Measurements from ENCODE around the gene THSD7B. TPM values are rescaled to one million over a fixed set of nuclear protein-coding genes. Genes with fewer than 3 reads are reported as not detected.

Gene THSD7B
- total RNA-seq, 1 donor from 2014 or later, result 0.45 TPM

GRCh38 chr2:136787970-136788369 lies 22.6 kb downstream of the THSD7B start:
- intact Hi-C loops (cut with micrococcal nuclease), result no loop called here
- ATAC-seq, result no peak
- DNase-seq, result no peak

DNA sequence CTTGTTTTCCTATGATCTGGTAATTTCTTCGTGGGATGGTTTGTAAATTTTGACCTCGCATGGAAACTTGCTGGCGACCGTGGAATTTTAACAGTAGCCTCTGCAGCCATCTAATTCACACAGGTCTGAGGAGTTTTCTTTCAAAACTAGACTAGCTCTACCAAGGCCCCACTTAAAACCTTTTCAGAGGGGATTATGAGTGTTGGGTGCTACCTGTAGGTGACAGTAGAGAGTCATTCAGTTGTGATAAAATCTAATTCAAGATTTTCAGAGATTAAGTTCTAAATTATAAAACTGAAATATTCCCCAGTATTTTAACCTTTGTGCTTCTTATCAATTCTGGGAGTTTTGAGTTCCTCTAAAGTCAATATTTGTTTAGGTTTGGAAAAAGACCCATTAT lies 31.0 kb downstream of the THSD7B start:
- DNase-seq, result no peak
- intact Hi-C loops (cut with micrococcal nuclease), result no loop called here
- ATAC-seq, result no peak

DNA sequence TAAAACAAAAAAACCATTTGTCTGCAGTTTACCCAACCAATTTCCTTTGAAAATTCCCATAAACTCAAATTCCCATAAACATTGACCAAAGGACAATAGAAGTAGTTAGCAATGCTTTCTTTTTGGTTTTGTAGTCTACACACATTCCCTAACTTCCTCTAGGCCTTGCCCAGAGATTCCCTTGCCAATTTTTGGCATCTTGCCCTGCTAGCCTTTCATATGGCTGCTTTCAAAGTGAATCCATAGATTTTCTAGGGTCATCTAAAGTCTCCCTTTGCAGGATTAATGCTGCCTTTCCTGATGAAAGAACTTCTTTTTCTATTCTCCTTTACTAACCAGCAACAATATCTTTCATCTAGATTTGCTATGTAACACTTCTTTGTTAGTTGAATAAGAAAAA lies 33.4 kb downstream of the THSD7B start:
- ATAC-seq (no peak), DNase-seq (no peak)
- intact Hi-C loops (cut with micrococcal nuclease), result no loop called here

DNA sequence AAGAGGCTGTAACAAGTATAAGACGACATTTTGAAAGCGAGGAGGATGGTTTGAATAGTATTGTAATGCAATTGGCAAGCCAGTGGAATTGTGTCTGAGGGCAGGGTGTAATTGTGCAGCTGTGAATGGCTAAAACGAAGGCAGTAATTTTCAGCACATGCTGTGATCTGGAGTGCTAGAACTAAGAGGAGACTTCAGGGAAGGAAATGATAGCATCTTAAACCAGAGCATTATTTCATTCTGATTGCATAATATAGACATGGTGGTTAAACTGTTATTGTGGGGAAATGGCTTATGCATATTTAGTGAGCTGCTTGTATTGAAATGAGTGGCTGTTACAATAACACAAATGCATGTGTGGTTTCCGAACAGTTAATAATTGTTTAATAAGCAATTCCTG lies 36.3 kb downstream of the THSD7B start:
- DNase-seq (no peak), ATAC-seq (no peak)
- intact Hi-C loops (cut with micrococcal nuclease), result no loop called here

DNA sequence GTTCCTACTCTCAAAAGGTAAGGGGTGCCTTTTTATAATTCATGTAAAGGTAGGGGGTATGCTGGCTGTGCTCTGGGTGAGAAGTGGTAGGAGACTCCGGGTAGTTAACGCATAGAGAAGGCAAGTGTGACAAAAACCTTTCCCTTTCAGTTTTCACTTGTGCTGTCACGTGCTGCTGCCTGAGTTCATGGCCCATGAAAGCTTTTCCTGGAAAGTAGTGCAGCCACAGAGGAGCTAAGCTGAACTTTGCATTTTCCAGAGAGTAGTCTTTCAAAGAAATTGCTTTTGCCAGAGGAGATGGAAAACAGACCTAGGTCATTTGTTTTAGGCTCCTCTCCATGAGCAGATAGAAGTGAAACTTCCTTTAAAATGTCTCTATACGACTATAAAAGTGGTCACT lies 44.7 kb downstream of the THSD7B start:
- intact Hi-C loops (cut with micrococcal nuclease), result no loop called here
- ATAC-seq (no peak), DNase-seq (no peak)

DNA sequence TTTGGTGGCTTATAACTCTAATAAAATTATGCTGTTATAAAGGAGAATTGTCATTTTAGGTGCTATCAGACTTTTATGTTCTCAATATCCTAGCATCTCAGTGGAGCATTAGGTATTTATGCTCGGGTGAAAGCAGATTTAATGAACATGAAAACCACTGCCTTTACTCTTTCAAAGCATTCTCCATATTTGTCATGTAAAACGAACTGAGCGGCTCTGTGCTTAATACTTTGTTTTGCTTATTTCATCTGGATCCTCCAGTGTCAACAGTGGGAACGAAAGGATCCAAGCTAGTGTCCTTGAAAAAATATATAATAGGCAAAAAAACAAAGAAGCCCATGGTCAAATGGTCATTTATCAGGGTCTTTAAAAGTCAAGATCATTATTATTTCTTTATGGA lies 53.5 kb downstream of the THSD7B start:
- ATAC-seq, result no peak
- intact Hi-C loops (cut with micrococcal nuclease), result no loop called here
- DNase-seq, result no peak

DNA sequence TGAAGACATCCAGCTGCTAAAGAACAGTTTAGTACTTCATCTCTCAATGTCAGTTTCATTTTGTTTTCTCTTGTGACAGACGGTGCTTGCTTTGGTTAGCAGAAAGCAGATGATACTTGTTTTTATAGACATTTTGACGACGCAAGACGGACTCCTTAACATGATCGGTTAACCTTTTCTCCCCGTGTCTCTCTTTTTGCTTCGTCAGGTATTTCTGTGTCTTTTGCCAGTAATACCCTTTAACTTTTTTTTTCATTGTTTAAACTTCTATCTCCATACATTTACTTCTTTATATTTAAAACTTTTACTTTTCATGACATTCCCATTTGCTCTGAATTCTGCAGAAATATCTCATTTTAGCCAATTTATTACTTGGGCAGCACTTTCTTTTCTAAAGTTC lies 57.9 kb downstream of the THSD7B start:
- intact Hi-C loops (cut with micrococcal nuclease), result no loop called here
- ATAC-seq (no peak), DNase-seq (no peak)

DNA sequence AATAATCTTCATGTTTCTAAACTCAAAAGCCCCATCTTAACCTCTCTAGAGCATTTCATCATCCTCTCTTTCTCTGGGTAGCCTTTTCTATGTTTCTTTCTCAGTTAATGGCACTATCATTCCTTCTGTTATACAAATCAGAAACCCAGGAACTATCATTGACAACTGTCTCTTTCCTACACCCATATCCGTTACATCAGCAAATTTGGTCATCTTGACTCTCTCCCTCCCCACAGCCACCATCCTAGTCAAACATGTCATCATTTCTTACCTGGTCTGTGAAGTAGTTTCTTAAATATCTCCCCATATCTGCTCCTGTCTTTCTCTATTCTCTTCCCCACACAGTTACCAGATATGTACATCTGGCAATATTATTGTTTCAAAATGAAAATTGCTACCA lies 62.8 kb downstream of the THSD7B start:
- intact Hi-C loops (cut with micrococcal nuclease), result no loop called here
- ATAC-seq, result no peak
- DNase-seq, result no peak

DNA sequence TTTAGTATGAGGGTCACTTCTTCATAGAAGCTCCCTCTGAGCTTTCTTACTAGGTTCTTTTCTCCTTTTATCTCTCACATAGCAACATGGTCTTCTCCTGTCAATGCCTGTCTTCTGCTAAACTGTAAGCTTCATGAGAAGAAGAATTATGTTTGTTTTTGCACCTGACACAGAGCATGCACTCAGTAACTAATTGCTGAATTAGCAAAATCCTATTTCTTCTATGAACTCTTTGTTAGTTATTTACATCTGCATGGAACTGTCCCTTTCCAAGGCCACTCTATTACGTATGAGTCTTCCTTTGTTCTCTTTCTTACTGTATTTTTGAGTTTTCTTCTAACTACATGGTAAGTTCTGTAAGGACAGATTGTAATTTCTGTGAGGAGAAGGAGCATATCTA lies 63.4 kb downstream of the THSD7B start:
- intact Hi-C loops (cut with micrococcal nuclease), result no loop called here
- ATAC-seq (no peak), DNase-seq (no peak)

DNA sequence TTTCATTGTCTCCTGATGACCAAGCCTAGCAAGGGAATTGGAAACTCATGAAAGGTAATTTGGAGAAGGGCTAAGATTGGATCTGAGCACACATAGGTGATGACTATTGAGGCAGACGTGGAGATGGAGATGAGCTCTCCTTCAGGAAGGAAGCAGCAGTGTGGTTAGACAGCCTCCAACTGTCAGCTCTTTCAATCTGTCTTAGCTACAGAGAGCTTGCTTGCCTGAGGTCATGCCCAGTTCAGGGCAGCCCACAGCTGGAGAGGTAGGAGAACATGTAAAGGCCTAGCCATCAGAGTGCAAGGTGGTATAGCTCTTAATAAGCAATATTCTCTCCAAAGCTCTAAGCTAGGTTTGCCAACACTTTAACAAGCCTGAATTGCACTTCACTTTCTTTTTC lies 79.2 kb downstream of the THSD7B start:
- DNase-seq (no peak), ATAC-seq (no peak)
- intact Hi-C loops (cut with micrococcal nuclease), result no loop called here

GRCh38 chr2:136858656-136859055 lies 93.3 kb downstream of the THSD7B start:
- intact Hi-C loops (cut with micrococcal nuclease), result no loop called here
- ATAC-seq, result no peak
- no peak for DNase-seq

DNA sequence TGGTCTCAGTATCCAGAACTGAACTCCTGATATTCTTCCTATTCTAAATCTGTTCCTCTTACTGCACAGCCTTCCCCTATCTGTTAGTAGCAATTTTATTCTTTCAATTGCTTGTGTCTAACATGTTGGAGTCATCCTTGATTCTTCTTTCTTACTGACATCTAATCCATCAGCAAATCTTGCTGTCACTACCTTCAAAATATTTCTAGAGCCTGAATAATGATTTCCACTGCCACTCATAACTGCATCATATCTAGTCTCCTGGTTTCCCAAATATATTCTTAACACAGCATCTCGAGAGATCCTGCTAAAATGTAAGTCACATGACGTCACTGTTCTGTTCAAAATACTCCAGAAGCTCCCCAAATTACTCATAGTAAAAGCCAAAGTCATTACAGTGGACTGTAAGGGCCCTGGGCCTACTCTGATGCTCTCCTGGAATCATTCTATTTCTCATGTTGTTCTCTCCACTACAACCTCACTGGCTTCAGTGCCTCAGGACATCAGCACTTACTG lies 95.2 kb downstream of the THSD7B start:
- DNase-seq (no peak), ATAC-seq (no peak)
- intact Hi-C loops (cut with micrococcal nuclease), result no loop called here

DNA sequence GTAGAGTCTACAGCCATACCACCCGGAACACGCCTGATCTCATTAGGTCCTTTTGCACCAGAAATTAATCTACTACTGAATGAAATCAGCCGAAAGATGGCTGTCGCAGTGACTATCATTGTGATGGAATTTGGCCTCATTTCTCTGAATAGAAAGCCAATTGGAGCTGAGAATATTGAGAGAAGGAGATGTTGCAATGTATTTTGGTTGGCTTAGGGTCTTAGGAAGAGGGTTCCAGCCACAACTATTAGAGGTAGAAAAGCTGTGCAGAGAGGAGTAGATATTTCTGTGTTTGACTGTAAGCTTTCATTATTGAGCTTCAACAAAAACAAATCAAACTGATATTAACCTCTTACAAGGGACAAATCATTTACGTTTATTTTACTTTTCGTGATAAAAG lies 98.1 kb downstream of the THSD7B start:
- DNase-seq (no peak), ATAC-seq (peak; percentile 33)
- intact Hi-C loops (cut with micrococcal nuclease), result no loop called here

DNA sequence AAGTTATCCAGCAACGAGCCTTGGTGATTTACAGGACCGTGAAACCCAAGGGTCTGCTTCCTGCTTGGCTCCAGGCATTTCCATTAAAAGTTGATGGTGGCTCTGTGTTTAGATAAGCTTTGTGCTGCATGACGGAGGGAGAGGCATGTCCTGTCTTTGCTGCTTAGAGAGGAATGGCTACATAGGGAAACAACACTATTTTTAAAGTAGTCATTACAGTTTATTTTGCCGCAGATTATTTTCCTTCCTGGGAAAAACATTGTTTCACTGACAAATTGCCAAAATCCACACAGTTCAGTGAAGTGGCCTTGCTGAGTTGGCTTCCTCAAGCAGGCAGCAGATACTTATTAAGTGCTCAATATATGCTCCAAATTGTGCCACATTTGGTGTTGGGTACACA lies 98.5 kb downstream of the THSD7B start:
- intact Hi-C loops (cut with micrococcal nuclease), result no loop called here
- ATAC-seq (peak; percentile 39), DNase-seq (no peak)

DNA sequence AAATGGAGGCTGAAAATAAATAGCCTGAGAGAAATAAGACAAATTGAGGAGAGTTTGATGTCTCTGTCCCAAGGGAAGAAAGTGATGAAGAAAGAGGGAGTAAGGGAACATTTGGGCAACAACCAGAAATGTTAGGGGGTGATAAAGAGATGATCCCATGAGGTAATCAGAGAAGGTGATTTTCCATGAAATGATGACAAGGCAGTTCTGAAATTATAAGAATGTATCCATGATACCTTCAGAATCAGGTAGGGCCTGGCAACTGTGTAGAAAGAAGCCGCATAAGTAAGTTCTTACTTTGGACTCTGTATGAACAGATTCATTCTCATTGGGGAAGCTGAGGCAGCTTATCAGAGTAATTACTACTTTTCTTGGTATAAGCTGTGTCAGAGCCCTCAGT lies 106.1 kb downstream of the THSD7B start:
- intact Hi-C loops (cut with micrococcal nuclease), result no loop called here

DNA sequence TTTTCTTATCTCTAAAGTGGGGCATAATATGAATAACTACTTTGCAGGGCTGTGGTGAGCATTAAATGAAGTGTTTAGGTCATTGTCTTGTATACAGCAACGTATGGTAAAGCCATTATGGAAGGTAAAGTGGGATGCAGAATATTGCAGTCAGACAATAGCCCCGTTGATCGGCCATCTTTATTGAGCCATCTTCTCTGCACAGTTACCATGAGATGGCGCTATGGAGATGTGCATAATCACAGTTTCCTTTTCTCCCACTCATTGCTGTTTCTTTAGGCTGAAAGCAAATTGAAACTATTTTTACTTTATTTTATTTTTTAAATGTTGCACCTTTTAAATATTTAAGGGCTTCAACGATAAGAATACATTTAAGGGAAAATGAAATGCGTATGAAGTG lies 108.9 kb downstream of the THSD7B start:
- intact Hi-C loops (cut with micrococcal nuclease), result no loop called here
- ATAC-seq, result no peak

More for the DNA sequence above, 106.1 kb downstream of the THSD7B start:
- DNase-seq (no peak), ATAC-seq (no peak)

DNA sequence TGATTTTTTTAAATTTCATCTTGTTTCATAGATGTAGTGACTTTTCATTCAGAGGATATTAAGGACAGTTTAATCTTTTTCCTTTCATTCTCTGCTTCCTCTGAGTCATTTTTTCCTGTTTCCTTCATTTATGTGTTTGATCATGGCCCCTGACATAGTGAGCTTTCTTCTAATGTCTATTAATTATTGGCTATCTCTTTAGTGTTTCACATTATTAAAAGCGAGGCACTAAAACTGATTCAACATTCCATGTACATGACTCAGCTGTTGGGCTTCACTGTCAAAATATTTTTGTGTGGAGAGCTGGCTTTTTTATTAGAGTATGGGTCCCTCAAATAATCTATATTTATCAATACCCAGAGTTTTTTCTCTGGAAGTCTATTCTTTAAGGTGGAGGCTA lies 125.8 kb downstream of the THSD7B start:
- intact Hi-C loops (cut with micrococcal nuclease), result no loop called here
- no peak for ATAC-seq
- DNase-seq, result no peak

More for the DNA sequence above, 108.9 kb downstream of the THSD7B start:
- no peak for DNase-seq

- ATAC-seq (no peak), DNase-seq (no peak)
- intact Hi-C loops (cut with micrococcal nuclease), result no loop called here
Measured at GRCh38 chr2:136894007-136894634, 128.8 kb downstream of the THSD7B start.

DNA sequence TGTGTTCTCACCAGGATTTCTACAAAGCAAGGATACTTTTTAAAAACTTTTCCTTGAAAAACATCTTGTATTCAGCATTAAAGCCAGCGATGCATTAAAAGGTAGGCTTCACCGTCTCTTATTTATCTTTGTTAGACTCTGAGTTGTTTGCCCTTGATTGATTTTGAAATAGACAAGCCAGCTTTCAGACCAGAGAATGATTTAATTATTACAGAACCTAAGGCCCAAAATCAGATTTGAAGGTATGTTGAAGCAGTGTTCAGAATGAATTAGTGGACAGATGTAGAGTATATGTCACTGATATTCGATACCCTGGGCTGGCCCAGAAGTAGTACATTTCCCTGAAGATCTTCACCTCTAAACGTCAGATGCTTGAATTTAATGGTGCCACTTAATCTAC lies 136.4 kb downstream of the THSD7B start:
- intact Hi-C loops (cut with micrococcal nuclease), result no loop called here
- ATAC-seq, result no peak
- no peak for DNase-seq

- no peak for ATAC-seq
- no peak for DNase-seq
- intact Hi-C loops (cut with micrococcal nuclease), result no loop called here
Measured at GRCh38 chr2:136905779-136906178, 140.4 kb downstream of the THSD7B start.

DNA sequence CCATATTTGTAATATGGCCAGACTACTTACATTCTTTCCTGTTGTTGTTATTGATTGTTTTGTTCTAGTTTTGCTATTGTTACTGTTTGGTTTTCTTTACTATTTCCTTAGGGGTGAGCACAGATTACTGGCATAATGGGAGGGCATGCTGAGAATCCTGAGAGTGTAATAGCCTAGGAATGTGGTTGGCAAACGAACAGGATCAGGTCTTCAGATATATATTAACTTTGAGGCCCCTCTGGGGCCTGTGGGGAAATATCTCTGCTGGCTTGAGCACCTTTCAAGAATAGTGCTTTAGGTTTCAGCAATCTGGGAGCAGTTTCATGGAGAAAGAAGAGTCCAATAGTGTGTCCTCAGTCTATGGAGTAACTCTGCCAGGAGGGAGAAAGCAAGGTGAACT lies 144.4 kb downstream of the THSD7B start:
- ATAC-seq (no peak), DNase-seq (no peak)
- intact Hi-C loops (cut with micrococcal nuclease), result no loop called here

DNA sequence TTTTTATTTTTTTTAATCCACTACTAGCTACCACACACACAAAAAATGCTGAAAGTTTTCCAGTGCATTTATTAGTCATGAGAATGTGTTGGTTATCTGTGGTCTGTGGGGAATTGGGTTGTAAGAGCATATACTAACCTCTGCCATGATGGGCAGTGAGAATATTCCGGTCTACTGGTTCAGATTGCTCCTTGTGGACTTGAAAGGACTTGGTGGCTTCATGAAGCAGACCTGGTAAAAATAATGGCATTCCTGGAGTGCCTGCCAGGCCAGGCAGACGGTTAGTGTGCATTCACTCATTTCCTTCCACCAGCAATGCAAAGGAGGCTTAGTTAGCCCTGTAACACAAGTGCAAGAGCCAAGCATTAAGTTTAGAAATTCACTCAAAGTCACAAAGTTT lies 150.8 kb downstream of the THSD7B start:
- intact Hi-C loops (cut with micrococcal nuclease), result no loop called here
- no peak for DNase-seq
- no peak for ATAC-seq
